Keratinocyte (primary cell): ENCODE measurements around the gene KRTAP10-11. TPM values are rescaled to one million over a fixed set of nuclear protein-coding genes. Genes with fewer than 3 reads are reported as not detected.

Experiments
- DNase-seq: peaks from one replicate; pipeline ENCODE4 v3.0.0-alpha.2; 2011; ENCODE audit warnings: low read depth, missing footprints, low spot score
- FAIRE-seq: peaks from 2 replicates; lab custom pipeline; 2011; peaks lifted over from hg19 to GRCh38; lab: Jason Lieb, UNC
- H2AFZ ChIP-seq: 2 replicates; pipeline ENCODE4 v1.6.0; 2012; ENCODE audit warnings: low read length, control low read depth, inconsistent platforms; ENCODE audit not compliant: control insufficient read depth
- H3K27ac ChIP-seq: 2 replicates; pipeline ENCODE4 v1.5.1; 2011; ENCODE audit warnings: low read length; ENCODE audit not compliant: control insufficient read depth, insufficient read depth
- H3K27me3 ChIP-seq: 3 replicates; pipeline ENCODE4 v1.6.0; 2011; ENCODE audit warnings: low read length; ENCODE audit not compliant: control insufficient read depth, insufficient read depth; ENCODE audit errors: extremely low read depth
- H3K36me3 ChIP-seq, 2 experiments: 2 replicates in 1 of 2; 3 replicates in 1 of 2; pipeline ENCODE4 v1.5.1; 2011; ENCODE audit warnings: low read length in 2 of 2, mild to moderate bottlenecking in 1 of 2; ENCODE audit not compliant: control insufficient read depth in 2 of 2, insufficient read depth in 2 of 2; ENCODE audit errors: extremely low read depth in 1 of 2
- H3K4me1 ChIP-seq: 3 replicates; pipeline ENCODE4 v1.5.1; 2011; ENCODE audit warnings: low read length; ENCODE audit not compliant: control insufficient read depth, insufficient read depth; ENCODE audit errors: extremely low read depth
- H3K4me2 ChIP-seq: 3 replicates; pipeline ENCODE4 v1.6.0; 2011; ENCODE audit warnings: low read depth, low read length; ENCODE audit not compliant: control insufficient read depth, insufficient read depth; ENCODE audit errors: extremely low read depth
- H3K4me3 ChIP-seq, 3 experiments: fragments of 200-600 bp in 1 of 3; sonication (generic) in 1 of 3; 2 replicates in 2 of 3; 3 replicates in 1 of 3; pipeline ENCODE4 v1.5.1; 2011 to 2016; ENCODE audit warnings: low read length in 3 of 3, mild to moderate bottlenecking in 3 of 3, control low read depth in 2 of 3, inconsistent platforms in 1 of 3, low read depth in 1 of 3, mixed read lengths in 1 of 3, mixed run types in 1 of 3, moderate library complexity in 1 of 3; ENCODE audit not compliant: control insufficient read depth in 2 of 3, insufficient read depth in 2 of 3; ENCODE audit errors: extremely low read depth in 1 of 3
- H3K79me2 ChIP-seq: 2 replicates; pipeline ENCODE4 v1.6.0; 2012; ENCODE audit warnings: low read length; ENCODE audit not compliant: control insufficient read depth, insufficient read depth
- H3K9ac ChIP-seq: 3 replicates; pipeline ENCODE4 v1.6.0; 2011; ENCODE audit warnings: low read length; ENCODE audit not compliant: control insufficient read depth, insufficient read depth; ENCODE audit errors: extremely low read depth
- H3K9me1 ChIP-seq: 3 replicates; pipeline ENCODE4 v1.6.0; 2011; ENCODE audit warnings: low read length; ENCODE audit not compliant: control insufficient read depth, insufficient read depth; ENCODE audit errors: extremely low read depth
- H3K9me3 ChIP-seq: 2 replicates; pipeline ENCODE4 v1.5.1; 2012; ENCODE audit warnings: low read depth, low read length; ENCODE audit not compliant: control insufficient read depth
- H4K20me1 ChIP-seq: 3 replicates; pipeline ENCODE4 v1.6.0; 2011; ENCODE audit warnings: low read length; ENCODE audit not compliant: control insufficient read depth, insufficient read depth; ENCODE audit errors: extremely low read depth
- EZH2 ChIP-seq: IDR thresholded peaks from one replicate; pipeline ENCODE4 v1.6.1; 2012; ENCODE audit warnings: inconsistent platforms, mild to moderate bottlenecking, low read length, moderate library complexity
- dilution Hi-C: fragments of 300-500 bp; cut with MboI; formaldehyde crosslinking; loops from one replicate; pipeline ENCODE4 v1.7.0; 2020; ENCODE audit warnings: low sequenced_read_pairs; ENCODE audit not compliant: extremely low pct_ligation_motif_present
- polyA plus RNA-seq, 5 experiments: library from polyadenylated mRNA; depleted of rRNA in 3 of 5; stranded (reverse) in 3 of 5; stranded (forward) in 1 of 5; unstranded in 1 of 5; fragments of >200 nt; gene quantifications; 1 replicate in 1 of 5; 2 replicates in 3 of 5; 3 replicates in 1 of 5; pipeline versions ENCODE4 v1.2.1 to v1.2.3, GENCODE V29; 2011 to 2012; ENCODE audit warnings: missing spikeins in 2 of 5, low read depth in 1 of 5, low replicate concordance in 1 of 5
- TF ChIP-seq, protein P1 (sequence below), 3 experiments: IDR thresholded peaks in 1 of 3; conservative IDR thresholded peaks in 1 of 3; optimal IDR thresholded peaks in 1 of 3; 2 replicates in 2 of 3; 3 replicates in 1 of 3; pipeline versions ENCODE3 to v1.5.1; 2011; ENCODE audit warnings: low read length in 3 of 3, mild to moderate bottlenecking in 3 of 3, moderate library complexity in 2 of 3, control low read depth in 1 of 3, inconsistent platforms in 1 of 3; ENCODE audit not compliant: insufficient read depth in 2 of 3; ENCODE audit errors: extremely low read depth in 1 of 3

Gene KRTAP10-11
- polyA plus RNA-seq, 1 donor (not counting 4 experiments of a cell fraction or from before 2014, with no cell fraction given): not detected

- Histone ChIP-seq H3K9me1 (no peaks in the 10 kb centered on the region), H3K9me3 (no peaks in the 10 kb centered on the region), H4K20me1 (no peaks in the 10 kb centered on the region), H2AFZ (no peak overlapping the region), H3K4me2 (no peak overlapping the region), H3K4me3 (no peak overlapping the region), H3K36me3 (no peaks in the 10 kb centered on the region), H3K27ac (no peak overlapping the region), H3K9ac (no peak overlapping the region), H3K79me2 (no peaks in the 10 kb centered on the region), H3K4me1 (no peaks in the 10 kb centered on the region), H3K27me3 (no peaks in the 10 kb centered on the region)
- FAIRE-seq: no peak
- dilution Hi-C loops: no loop called here
- DNase-seq: no peak
- TF ChIP-seq EZH2: no peak
- TF ChIP-seq, protein P1, sequence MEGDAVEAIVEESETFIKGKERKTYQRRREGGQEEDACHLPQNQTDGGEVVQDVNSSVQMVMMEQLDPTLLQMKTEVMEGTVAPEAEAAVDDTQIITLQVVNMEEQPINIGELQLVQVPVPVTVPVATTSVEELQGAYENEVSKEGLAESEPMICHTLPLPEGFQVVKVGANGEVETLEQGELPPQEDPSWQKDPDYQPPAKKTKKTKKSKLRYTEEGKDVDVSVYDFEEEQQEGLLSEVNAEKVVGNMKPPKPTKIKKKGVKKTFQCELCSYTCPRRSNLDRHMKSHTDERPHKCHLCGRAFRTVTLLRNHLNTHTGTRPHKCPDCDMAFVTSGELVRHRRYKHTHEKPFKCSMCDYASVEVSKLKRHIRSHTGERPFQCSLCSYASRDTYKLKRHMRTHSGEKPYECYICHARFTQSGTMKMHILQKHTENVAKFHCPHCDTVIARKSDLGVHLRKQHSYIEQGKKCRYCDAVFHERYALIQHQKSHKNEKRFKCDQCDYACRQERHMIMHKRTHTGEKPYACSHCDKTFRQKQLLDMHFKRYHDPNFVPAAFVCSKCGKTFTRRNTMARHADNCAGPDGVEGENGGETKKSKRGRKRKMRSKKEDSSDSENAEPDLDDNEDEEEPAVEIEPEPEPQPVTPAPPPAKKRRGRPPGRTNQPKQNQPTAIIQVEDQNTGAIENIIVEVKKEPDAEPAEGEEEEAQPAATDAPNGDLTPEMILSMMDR (optimal IDR thresholded peaks at IDR 0.05 in 1 of 3, IDR thresholded peaks at IDR 0.05 in 1 of 3, conservative IDR thresholded peaks at IDR 0.05 in 1 of 3; ENCODE audit: extremely low read depth in 1 of 3, insufficient read depth in 2 of 3, low read length in 3 of 3): no peak
Measured at GRCh38 chr21:44639331-44639655, 6.9 kb upstream of the KRTAP10-11 start.

DNA sequence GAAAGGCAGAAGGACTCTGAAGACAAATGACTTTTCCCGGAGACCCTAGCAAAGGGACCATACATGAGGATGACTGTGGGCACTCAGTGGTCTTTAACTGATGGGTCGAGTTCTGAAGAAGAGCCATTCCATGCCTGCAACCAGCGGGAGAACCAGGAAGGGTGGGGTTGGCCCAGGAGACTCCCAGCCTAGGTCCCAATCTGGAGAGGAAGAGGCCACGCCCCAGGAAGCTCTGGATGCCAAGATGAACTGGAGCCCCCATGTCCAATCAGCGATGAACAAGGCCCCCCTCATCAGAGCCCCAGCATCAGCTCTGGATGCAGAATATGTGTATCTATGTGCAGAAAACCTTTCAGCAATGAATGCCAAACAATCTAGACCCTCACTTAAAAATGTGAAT lies 5.5 kb upstream of the KRTAP10-11 start:
- Histone ChIP-seq H3K27me3 (no peaks in the 10 kb centered on the region), H3K36me3 (no peaks in the 10 kb centered on the region), H3K9ac (no peak overlapping the region), H3K9me3 (peaks cover 1% of the 10 kb centered on the region), H3K4me1 (no peaks in the 10 kb centered on the region), H3K4me3 (no peak overlapping the region), H3K4me2 (no peak overlapping the region), H3K79me2 (no peaks in the 10 kb centered on the region), H4K20me1 (no peaks in the 10 kb centered on the region), H2AFZ (no peak overlapping the region), H3K27ac (no peak overlapping the region), H3K9me1 (no peaks in the 10 kb centered on the region)
- FAIRE-seq (no peak), DNase-seq (no peak)
- dilution Hi-C loops: no loop called here
- TF ChIP-seq, protein P1 (optimal IDR thresholded peaks at IDR 0.05 in 1 of 3, IDR thresholded peaks at IDR 0.05 in 1 of 3, conservative IDR thresholded peaks at IDR 0.05 in 1 of 3; ENCODE audit: extremely low read depth in 1 of 3, insufficient read depth in 2 of 3, low read length in 3 of 3): no peak
- TF ChIP-seq EZH2: no peak
